Activated naive CD4-positive, alpha-beta T cell treated with anti-CD3 and anti-CD28 coated beads for 36 hours (primary cell): ENCODE data around the gene SIK2. TPM values are rescaled to one million over a fixed set of nuclear protein-coding genes. Genes with fewer than 3 reads are reported as not detected.
"Not testable (repeated sequence)": the region's sequence is repeated elsewhere in the genome, so short reads cannot be mapped to it uniquely, and the experiment has no call there.

ENCODE experiments used
- CTCF ChIA-PET: fragments of 350-600 bp; sonication (Branson Sonifier 250); formaldehyde crosslinking; loops from one replicate; lab custom pipeline; 2021; ENCODE audit warnings: antibody characterized with exemption; lab: Charles Lee
- DNase-seq: peaks from one replicate; pipeline ENCODE4 v3.0.0-alpha.2; 2020
- H3K27ac Mint-ChIP-seq: one replicate; pipeline ENCODE4 v1.8.0; 2021; ENCODE audit warnings: mild to moderate bottlenecking, mixed read lengths
- H3K27me3 Mint-ChIP-seq: one replicate; pipeline ENCODE4 v1.8.0; 2021; ENCODE audit warnings: low read depth, mixed read lengths
- H3K36me3 Mint-ChIP-seq: one replicate; pipeline ENCODE4 v1.8.0; 2021; ENCODE audit warnings: low read depth, mixed read lengths
- H3K4me1 Mint-ChIP-seq: one replicate; pipeline ENCODE4 v1.8.0; 2021; ENCODE audit warnings: low read depth, mixed read lengths
- H3K4me3 Mint-ChIP-seq: one replicate; pipeline ENCODE4 v1.8.0; 2021; ENCODE audit warnings: mild to moderate bottlenecking, moderate library complexity, mixed read lengths
- H3K9me3 Mint-ChIP-seq: one replicate; pipeline ENCODE4 v1.8.0; 2021; ENCODE audit warnings: mixed read lengths
- intact Hi-C: fragments of 100-400 bp; cut with micrococcal nuclease; formaldehyde crosslinking; loops from one replicate; pipeline ENCODE4 v1.15.1; 2023
- total RNA-seq, 2 experiments: library from RNA; stranded (reverse); gene quantifications; one replicate each; pipeline ENCODE4 v1.2.3, GENCODE V29; 2021

The SIK2 gene
- total RNA-seq, 2 experiments from 2014 or later, result 3.5 to 3.8 TPM

DNA sequence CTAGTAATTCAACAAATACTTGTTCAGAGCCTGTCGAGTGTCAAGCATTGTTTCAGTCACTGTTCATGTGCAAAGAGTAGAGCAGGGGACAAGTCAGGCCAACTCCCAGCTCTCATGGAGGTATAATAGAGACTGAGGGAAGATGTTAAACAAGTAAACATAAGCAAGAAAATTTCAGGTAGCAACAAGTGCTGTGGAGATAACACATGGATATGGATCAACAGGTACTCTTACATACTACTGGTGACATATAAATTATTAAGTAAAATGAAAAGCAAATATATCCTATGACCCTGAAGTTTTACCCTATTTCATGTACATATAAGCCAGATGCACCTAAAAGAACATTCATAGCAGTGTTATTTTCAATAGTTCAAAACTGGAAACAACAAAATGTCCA, 42.7 kb downstream of the SIK2 start:
- Mint-ChIP-seq H3K27me3 (no peaks in the 10 kb centered on the region), H3K27ac (no peak overlapping the region), H3K4me3 (no peak overlapping the region), H3K4me1 (no peaks in the 10 kb centered on the region), H3K36me3 (peaks cover 9% of the 10 kb centered on the region), H3K9me3 (no peaks in the 10 kb centered on the region)
- intact Hi-C loops, result no loop called here
- DNase-seq, result no peak
- CTCF ChIA-PET, result no interaction called here

DNA sequence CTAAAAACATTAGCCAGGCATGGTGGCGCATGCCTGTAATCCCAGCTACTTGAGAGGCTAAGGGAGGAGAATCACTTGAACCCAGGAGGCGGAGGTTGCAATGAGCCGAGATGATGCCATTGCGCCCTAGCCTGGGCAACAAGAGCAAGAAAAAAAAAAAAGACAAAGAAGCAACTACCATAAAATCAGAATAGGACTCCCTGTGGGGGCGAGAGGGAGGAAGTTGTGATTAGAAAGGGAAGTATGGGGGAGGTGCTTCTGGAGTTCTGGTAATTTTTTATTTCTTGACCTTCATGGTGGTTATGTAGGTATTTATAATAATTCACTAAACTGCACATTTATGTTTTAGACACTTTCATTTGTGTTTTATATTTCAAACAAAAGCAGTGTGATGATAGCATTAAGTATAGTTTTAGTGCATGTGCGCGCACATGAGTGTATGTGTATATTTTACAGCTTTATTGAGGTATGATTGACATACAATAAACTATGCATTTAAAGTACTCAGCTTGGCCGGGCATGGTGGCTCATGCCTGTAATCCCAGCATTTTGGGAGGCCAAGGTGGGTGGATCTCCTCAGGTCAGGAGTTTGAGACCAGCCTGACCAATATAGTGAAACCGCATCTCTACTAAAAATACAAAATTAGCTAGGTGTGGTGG, 43.5 kb downstream of the SIK2 start:
- intact Hi-C loops, result no loop called here
- CTCF ChIA-PET, result no interaction called here
- H3K27ac Mint-ChIP-seq, result no peak overlapping the region
- no peak overlapping the region for H3K4me3 Mint-ChIP-seq
- H3K4me1 Mint-ChIP-seq, result no peaks in the 10 kb centered on the region
- DNase-seq, result no peak
- no peaks in the 10 kb centered on the region for H3K27me3 Mint-ChIP-seq
- no peaks in the 10 kb centered on the region for H3K9me3 Mint-ChIP-seq
- H3K36me3 Mint-ChIP-seq, result peaks cover 9% of the 10 kb centered on the region

GRCh38 chr11:111651336-111651735, 49.1 kb downstream of the SIK2 start:
- H3K36me3 Mint-ChIP-seq, H3K27me3 Mint-ChIP-seq, H3K9me3 Mint-ChIP-seq, intact Hi-C loops, DNase-seq, H3K27ac Mint-ChIP-seq, H3K4me3 Mint-ChIP-seq, H3K4me1 Mint-ChIP-seq: not testable (repeated sequence)
- CTCF ChIA-PET, result interaction anchor here (0.7 to 0.9 kb wide), 2 partner anchors 47 to 190 kb away, joined by 3 read pairs; no protein-coding TSS in a partner anchor

DNA sequence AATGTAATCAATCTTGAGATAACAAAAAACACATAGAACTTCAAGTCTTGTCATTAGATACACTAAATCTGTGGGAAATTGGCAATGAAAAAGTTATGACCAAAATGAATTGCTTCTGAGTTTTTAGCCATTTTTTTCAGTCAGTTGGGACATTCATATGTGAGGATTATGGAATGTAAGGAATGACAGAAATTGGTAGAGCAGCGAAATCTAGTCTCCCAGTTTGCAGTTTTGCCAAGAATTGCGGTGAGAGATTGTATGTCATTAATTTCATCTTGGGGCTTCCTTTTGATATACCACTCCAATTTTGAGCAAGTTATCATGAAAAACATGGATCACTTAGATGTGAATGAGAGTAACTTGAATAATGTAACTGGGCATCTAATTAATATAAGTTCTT, 49.9 kb downstream of the SIK2 start:
- CTCF ChIA-PET, result no interaction called here
- DNase-seq, result no peak
- Mint-ChIP-seq H3K4me3 (no peak overlapping the region), H3K27ac (no peak overlapping the region), H3K36me3 (peaks cover 2% of the 10 kb centered on the region), H3K9me3 (no peaks in the 10 kb centered on the region), H3K27me3 (no peaks in the 10 kb centered on the region), H3K4me1 (peaks cover 8% of the 10 kb centered on the region)
- intact Hi-C loops, result no loop called here

DNA sequence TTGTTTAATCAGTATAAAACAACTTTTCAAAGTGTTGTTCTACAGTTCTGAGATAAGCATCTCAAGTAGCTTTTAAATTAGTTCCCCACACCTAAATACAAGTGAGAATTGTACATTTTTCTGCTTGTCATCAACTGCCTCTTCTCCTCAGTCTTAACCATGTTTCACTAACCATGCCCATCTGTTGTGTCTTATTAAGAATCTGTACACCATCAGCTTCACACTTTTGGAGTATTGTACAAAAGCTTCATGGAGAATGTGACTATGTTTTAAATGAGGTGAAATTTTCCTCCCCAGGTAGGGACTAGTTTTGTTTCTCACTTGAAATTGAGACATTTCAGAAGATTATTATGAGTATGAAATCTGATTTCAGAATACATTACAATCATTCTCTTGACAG, 52.4 kb downstream of the SIK2 start:
- CTCF ChIA-PET, result no interaction called here
- DNase-seq, result no peak
- intact Hi-C loops, result no loop called here
- Mint-ChIP-seq H3K4me1 (peaks cover 8% of the 10 kb centered on the region), H3K4me3 (no peak overlapping the region), H3K27me3 (no peaks in the 10 kb centered on the region), H3K9me3 (no peaks in the 10 kb centered on the region), H3K27ac (no peak overlapping the region), H3K36me3 (peaks cover 4% of the 10 kb centered on the region)

- Mint-ChIP-seq H3K4me1 (peaks cover 8% of the 10 kb centered on the region), H3K27me3 (no peaks in the 10 kb centered on the region), H3K36me3 (peaks cover 4% of the 10 kb centered on the region), H3K9me3 (no peaks in the 10 kb centered on the region), H3K27ac (no peak overlapping the region), H3K4me3 (no peak overlapping the region)
- CTCF ChIA-PET, result no interaction called here
- no peak for DNase-seq
- intact Hi-C loops, result no loop called here
Measured at GRCh38 chr11:111655924-111656323, 53.7 kb downstream of the SIK2 start.

DNA sequence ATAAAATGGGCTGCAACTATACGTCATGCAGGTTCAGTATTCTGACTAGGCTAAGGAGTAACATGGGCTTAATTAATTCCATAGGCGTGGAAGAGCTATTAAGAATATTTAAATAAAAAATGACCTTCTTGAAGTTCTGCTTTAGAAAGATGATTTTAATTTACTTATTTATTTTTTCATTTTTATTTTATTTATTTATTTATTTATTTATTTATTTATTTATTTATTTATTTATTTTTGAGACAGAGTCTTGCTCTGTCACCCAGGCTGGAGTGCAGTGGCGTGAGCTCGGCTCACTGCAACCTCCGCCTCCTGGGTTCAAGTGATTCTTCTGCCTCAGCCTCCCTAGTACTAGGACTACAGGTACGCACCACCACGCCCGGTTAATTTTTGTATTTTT, 55.7 kb downstream of the SIK2 start:
- H3K4me1 Mint-ChIP-seq, DNase-seq, H3K4me3 Mint-ChIP-seq, intact Hi-C loops, H3K27ac Mint-ChIP-seq, H3K27me3 Mint-ChIP-seq, H3K36me3 Mint-ChIP-seq, H3K9me3 Mint-ChIP-seq: not testable (repeated sequence)
- CTCF ChIA-PET, result interaction anchor here (1.0 kb wide), 1 partner anchor 13 kb away, joined by 3 read pairs; no protein-coding TSS in a partner anchor

DNA sequence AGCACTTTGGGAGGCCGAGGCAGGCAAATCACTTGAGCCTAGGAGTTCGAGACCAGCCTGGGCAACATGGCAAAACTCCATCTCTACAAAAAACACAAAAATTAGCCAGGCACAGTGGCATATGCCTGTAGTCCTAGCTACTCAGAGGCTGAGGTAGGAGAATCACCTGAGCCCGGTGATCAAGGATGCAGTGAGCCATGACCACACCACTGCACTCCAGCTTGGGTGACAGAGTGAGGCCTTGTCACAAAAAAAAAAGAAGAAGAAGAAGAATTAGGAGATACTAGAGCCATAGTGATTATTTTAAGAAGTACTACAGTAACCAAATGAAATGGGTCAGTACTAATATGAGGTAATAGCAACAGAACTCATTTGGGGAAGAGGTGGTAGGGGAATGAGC, 56.2 kb downstream of the SIK2 start:
- H3K9me3 Mint-ChIP-seq, H3K36me3 Mint-ChIP-seq: not testable (repeated sequence)
- CTCF ChIA-PET, result interaction anchor here (0.6 to 1.0 kb wide), 2 partner anchors 12 to 130 kb away, joined by 3 read pairs; no protein-coding TSS in a partner anchor

GRCh38 chr11:111659201-111660115, 57.2 kb downstream of the SIK2 start:
- CTCF ChIA-PET, result interaction anchor here (0.6 kb wide), 1 partner anchor 129 kb away, joined by 3 read pairs; no protein-coding TSS in a partner anchor
- H3K27me3 Mint-ChIP-seq, result no peaks in the 10 kb centered on the region
- H3K4me3 Mint-ChIP-seq, result no peak overlapping the region
- H3K4me1 Mint-ChIP-seq, result peaks cover 5% of the 10 kb centered on the region
- no peaks in the 10 kb centered on the region for H3K9me3 Mint-ChIP-seq
- intact Hi-C loops, result no loop called here
- no peak overlapping the region for H3K27ac Mint-ChIP-seq
- H3K36me3 Mint-ChIP-seq, result peaks cover 6% of the 10 kb centered on the region
- no peak for DNase-seq

More for the DNA sequence above, 56.2 kb downstream of the SIK2 start:
- H3K27ac Mint-ChIP-seq, intact Hi-C loops, H3K4me3 Mint-ChIP-seq, DNase-seq, H3K27me3 Mint-ChIP-seq, H3K4me1 Mint-ChIP-seq: not testable (repeated sequence)

DNA sequence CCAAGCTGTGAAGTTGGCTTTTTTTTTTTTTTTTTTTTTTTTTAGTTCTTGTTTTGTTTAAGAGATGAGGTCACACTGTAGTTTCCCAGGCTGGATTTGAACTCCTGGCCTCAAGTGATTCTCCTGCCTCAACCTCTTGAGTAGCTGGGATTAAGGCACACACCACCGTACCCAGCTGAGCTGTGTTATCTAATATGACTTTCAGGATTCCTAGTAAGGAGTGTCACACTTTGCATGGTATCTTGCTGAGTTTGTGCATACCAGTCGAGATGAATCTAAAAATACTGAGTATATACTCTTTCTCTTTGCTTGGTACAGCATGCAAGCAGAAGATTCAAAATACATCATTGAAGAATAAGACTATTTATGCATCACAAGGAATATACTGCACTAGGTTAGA, 58.6 kb downstream of the SIK2 start:
- intact Hi-C loops, result no loop called here
- Mint-ChIP-seq H3K27ac (no peak overlapping the region), H3K4me3 (no peak overlapping the region), H3K27me3 (no peaks in the 10 kb centered on the region), H3K4me1 (no peaks in the 10 kb centered on the region), H3K9me3 (no peaks in the 10 kb centered on the region), H3K36me3 (peaks cover 6% of the 10 kb centered on the region)
- CTCF ChIA-PET, result interaction anchor here (0.6 kb wide), 1 partner anchor 158 kb away, joined by 4 read pairs; no protein-coding TSS in a partner anchor
- no peak for DNase-seq

GRCh38 chr11:111663820-111664219, 61.6 kb downstream of the SIK2 start:
- DNase-seq, result no peak
- H3K4me3 Mint-ChIP-seq, result no peak overlapping the region
- CTCF ChIA-PET, result no interaction called here
- no peaks in the 10 kb centered on the region for H3K9me3 Mint-ChIP-seq
- H3K4me1 Mint-ChIP-seq, result peaks cover 4% of the 10 kb centered on the region
- H3K27ac Mint-ChIP-seq, result no peak overlapping the region
- intact Hi-C loops, result no loop called here
- no peaks in the 10 kb centered on the region for H3K27me3 Mint-ChIP-seq
- H3K36me3 Mint-ChIP-seq, result peaks cover 6% of the 10 kb centered on the region

GRCh38 chr11:111665777-111666176, 63.5 kb downstream of the SIK2 start:
- Mint-ChIP-seq H3K4me3 (no peak overlapping the region), H3K27me3 (no peaks in the 10 kb centered on the region), H3K27ac (no peak overlapping the region), H3K36me3 (peaks cover 6% of the 10 kb centered on the region), H3K4me1 (peaks cover 4% of the 10 kb centered on the region), H3K9me3 (no peaks in the 10 kb centered on the region)
- intact Hi-C loops, result no loop called here
- peak; percentile 11 for DNase-seq
- CTCF ChIA-PET, result interaction anchor here (0.6 kb wide), 1 partner anchor 50 kb away, joined by 5 read pairs; no protein-coding TSS in a partner anchor
